ENCODE measurements around the gene EEIG1.
"Not testable (repeated sequence)": the region's sequence is repeated elsewhere in the genome, so short reads cannot be mapped to it uniquely, and the experiment has no call there.

- TF ChIP-seq NFRKB (IDR thresholded peaks at IDR 0.05); ELF4 (IDR thresholded peaks at IDR 0.05); ZNF384 (IDR thresholded peaks at IDR 0.05); FOXK2 (IDR thresholded peaks at IDR 0.05); SUZ12 (IDR thresholded peaks at IDR 0.05); SP1 (IDR thresholded peaks at IDR 0.05); PKNOX1 (IDR thresholded peaks at IDR 0.05); ARNT (IDR thresholded peaks at IDR 0.05); BHLHE40 (IDR thresholded peaks at IDR 0.05; ENCODE audit: borderline replicate concordance); FOXM1 (IDR thresholded peaks at IDR 0.05; ENCODE audit: borderline replicate concordance); TARDBP (IDR thresholded peaks at IDR 0.05): not testable (repeated sequence)
Observed at GRCh38 chr9:128023671-128024070, 42.9 kb upstream of the EEIG1 start.
